HG03558 (cell line): Measurements from ENCODE around the gene RARG.
A peak's percentile ranks its signal among the peaks of the same experiment; 100 is the strongest.

Experiments
- ATAC-seq: cut with Tn5 transposase; IDR thresholded peaks from one replicate; pipeline ENCODE4 v1.9.1; 2021; ENCODE audit warnings: moderate number of reproducible peaks; ENCODE audit not compliant: unreplicated experiment; ENCODE audit errors: extremely low read depth

RARG gene

DNA sequence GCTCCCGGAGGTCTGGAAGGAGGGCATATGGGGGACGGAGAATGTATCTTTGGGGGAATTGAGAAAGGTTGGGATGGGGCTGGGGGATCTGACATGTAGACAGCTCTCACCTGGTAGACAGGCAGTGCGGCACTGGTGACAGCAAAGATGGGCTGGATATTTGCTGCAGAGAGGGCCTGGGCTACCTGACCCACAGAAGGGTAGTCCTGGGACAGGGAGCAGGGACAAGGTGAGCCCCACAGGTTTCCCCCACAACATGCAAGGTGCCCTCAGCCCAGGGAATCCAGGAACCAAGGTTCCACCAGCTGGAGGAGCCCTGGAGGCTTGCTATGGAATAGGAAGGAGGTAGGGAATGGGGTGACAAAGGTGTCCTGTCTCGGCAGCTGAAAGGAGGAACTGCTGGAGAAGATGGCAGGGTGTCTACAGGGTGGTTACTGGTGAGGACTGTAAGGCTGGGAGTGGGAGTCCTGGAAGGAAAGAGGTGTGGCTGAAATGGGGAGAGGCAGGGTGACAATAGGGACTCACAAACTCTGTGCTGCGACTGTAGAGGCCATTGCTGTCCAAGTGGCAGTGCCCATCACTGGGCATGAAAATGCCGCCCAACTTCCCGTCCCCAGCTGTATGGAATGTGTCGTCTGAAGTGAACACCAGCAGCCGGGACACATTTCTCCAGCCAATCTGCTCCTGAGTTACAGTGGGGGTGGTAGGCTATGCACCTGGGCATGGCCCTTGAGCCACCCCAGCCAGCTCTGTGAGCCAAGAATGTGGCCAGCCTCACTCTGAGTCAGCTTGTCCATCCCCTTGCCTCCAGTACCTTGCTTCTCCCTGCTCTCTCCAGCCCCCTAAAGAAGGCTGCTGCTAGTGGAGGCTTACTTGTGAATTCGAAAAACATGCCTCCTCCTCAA is 36.2 kb downstream of the RARG start:
- no peak for ATAC-seq

DNA sequence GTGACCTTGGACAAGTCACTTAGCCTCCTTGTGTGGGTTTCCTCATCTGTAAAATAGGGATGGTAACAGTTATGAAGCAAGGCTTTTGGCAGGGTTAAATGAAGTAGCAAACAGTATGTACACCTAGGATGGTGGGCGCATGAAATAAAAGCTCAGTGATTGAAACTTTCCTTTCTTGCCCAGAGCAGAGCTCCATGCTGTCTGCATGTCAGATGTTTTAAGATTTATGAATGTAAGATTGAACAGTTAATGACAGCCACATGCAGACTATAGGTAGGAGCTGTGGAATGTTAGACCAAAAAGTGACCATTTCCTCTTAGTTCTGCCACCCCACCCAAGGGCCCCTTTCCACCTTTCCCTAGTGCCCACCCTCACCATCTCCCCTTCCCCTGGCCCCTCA is 37.0 kb downstream of the RARG start:
- no peak for ATAC-seq

DNA sequence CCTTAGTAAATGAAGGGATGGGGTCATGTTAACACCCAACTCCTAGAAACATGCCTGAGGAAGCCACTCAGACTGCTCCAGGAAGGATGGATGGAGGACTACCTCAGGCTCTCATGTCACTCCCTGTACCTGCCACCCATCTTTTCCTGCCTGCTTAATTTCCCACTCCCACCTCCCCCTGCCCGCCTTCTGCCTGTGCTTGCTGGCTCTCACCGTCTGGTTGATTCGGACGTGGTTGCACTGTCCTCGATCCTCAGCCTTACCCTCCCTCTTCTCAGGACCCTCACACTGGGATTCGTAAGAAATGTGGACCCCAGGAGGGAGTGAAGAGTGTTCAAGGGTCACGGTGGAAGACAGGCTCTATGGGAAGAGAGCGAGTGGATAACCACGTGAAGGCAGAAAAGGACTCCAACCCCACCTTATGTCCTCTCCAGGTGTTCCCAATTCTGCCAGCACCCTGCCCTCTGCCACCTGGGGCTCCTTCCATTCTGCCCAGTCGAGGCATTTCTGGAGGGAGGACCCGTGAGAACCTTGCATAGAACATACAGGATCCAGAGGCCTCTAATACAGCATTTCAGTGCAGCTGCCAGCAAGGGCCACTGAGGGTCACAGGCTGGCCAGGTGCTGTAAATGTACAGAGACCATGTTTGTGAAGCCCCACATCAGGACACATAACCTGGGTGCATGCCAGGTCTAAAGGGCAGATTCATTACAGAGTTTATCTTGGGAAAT is 37.9 kb downstream of the RARG start:
- no peak for ATAC-seq

DNA sequence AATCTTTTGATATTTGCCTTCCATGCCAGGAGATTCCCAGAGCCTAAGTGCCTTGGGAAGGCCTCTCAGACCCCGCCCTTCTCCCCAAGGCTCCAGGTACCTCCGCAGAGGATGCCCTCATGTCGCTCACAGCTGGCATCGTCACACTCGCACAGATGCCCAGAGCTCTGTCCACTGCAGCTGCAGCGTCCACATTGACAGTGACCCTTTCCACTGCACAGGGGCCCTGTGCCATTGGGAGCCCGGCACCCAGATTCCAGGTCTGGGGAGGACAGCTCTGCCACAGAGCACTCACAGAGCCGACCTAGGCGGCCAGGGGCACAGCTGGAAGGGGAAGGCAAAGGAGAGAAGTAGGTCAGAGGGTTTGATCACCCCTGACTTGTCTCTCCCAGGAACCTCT is 39.0 kb downstream of the RARG start:
- no peak for ATAC-seq

DNA sequence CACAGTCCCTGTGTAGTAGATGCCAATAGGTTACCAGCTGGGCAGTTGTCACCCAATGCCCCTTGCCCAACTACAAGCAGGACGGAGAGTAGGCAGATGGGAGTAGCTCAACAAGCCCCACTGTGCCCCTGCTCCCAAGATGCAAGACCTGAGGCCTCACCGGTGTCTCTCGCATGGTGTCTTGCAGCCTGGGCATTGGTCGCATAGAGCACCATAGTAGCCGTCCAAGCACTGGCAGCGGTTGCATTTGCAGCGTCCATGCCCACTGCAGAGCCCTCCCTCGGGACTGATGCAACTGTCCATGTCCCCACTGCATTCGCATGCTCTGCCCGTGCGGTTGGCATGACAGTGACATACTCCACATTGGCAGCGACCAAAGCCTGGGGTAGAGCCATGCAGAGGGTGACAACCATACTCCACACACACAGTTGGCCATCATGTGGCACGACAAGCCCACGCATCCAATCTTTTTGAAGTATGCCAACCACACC is 39.4 kb downstream of the RARG start:
- no peak for ATAC-seq

DNA sequence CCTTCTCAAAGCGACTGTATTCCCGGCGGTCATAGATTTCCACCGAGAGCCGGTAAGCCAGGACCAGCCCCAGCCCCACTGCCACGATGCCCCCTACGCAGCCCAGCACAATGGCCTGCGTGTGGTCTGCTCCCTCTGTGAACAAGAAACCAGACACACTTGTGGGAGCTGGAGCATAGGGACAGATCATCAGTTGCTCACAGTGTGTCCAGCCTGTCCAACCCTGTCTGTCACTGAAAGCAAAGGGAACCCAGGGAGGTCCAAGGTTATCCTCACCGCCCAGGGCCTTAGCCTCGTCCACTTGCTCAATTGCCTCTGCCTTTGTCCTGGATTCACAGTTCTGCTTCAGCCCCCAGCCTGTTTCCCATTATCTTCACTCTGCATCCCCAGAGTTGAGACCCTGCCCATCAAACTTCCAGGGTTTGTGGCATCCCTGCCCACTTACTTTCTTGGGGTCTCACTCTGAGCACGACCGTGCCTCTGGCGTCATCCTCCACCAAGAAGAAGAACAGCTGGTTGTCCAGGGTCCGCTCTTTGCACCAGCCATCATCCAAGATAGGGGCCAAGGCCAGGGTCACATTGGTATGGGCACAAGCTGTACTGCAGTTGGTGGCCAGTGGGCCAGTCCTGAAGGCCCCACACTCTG is 40.0 kb downstream of the RARG start:
- ATAC-seq: no peak

DNA sequence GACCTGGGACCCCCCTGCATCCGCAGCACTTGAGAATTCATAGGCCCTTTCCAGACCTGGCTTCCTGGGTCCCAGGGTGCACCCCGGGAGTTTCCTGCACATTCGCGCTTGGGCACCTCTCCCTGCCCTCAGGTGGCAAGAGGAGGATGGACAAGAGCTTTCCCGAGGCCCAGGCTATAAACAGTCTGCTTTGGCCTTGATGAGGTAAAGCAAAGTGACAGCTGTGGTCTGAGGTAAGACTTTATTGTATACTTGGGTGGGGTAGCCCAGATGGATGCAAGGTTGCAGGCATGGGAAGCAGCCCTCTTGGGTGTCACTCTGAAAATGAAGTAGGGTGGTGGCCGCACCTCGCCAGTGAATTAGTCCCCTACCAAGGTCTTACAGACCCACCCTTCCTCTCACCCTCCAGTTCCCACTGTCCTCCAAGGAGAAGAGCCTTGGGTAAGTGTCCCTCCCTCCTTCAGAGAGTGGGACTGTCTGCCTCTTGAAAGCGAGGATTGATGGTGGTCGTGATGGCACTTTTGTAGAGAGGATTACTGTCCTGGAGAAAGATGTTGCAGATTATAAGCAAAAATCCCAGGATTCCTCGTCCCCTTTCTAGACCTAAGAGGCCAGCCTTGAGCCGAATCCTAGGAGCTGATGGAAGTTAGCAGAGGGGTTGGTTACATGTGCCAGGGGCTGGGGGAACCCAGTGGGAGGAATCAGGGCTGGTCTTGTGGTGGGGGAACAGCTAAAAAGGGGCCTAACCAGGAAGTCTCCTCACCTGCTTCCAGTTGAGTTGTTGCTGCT is 40.7 kb downstream of the RARG start:
- no peak for ATAC-seq

DNA sequence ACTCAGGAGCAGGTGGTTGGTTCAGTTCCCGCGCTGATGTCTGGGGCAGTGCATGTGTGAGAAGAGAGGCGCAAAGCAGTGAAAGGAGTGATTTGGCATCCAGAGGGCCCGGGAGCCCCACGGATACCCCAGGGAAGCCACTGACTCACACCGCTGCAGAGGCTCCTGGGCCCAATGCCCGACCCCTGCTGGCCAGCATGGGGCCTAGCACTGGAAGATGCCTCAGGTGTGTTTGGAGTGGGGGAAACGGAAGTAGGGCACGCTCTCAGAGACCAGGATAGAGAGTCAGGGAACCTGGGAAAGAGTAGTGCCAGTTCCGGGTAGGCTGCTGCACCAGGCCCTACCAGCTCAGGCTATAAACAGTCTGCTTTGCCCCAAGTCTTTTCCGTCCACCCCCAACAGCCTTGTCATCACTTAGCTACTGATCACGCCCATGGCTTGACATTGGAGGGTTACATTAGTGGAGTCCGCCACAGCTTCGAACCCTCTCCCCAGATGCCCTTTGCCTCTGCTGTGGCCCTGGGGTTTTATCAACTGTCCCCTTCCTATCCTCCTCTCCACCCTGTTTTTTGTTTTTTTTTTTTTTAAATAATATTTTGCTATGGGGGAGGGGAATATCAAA is 41.8 kb downstream of the RARG start:
- no peak for ATAC-seq

DNA sequence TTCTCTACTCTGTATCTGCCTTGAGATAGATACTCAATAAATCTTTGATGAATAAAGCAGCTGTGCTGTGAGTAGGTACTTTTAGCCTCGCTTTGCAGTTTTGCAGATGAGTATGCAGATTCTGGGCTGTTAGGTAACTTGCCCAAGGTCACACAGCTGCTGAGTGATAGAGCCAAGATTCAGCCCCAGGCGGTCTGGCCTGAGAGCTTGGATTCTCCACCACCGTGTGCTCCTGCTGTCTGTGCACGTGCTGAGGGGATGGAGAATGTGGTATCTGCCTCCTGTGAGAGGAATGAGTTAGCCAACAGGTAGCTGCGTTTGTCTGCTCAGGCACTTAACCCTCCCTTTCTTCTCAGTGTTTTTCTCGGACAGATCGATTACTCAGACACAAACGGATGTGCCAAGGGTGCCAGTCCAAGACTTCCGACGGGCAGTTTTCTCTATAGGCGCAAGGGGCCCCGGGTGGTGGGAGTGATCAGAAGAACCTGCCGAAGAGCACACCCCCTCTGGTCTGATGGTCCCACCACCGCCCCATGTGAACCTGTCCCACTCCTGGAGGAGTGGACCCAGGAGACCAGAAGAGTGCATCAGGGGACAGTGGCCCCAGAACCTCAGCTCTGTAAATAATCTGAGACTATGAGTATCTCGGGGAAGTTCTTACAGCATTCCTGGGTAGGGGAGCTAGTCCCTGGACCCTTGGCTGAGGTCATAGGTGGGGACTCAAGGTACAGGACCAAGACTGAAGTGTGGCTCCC is 44.7 kb downstream of the RARG start:
- no peak for ATAC-seq

DNA sequence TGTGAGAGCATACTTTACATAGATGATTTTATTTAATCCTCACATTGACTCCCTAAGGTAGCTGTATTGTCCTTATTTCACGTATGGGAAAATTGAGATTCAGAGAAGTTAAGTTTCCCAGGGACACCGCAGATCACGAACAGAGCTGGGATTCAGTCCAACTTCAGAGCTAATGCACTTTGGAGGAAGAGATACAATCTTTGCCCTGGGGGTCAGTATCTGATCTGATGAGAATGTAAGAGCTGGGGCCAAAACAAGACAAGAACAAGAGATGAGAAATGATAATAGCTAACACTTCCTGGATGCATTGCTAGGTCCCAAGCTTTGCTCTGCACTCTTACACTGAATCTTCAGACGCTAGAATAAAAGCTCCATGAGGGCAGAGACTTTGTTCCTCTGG is 45.3 kb downstream of the RARG start:
- ATAC-seq: no peak

DNA sequence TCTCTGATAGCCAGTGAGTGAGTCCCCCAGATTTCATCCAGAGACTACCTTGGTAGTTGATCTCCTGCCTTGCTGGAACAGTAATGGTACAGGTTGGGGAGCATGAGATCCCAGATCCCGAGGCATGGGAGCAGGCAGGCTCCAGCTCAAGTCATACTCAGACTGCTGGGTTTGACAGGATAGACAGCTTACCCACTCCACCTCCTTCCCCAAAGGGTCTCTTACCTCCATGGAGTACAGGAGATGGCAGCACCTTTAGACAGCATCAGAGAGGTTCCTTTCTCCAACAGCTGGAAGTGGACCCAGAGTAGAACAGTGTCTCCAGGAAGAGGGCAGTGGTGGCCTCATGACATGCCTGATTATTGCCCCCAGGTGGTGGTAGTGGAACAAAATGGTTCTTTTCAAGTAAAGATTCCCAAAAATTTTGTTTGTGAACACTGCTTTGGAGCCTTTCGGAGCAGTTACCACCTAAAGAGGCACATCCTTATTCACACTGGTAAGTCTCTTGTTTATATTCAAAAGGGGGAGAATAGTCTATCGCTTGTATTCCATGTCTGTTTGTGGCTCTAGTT is 46.3 kb downstream of the RARG start:
- no peak for ATAC-seq

DNA sequence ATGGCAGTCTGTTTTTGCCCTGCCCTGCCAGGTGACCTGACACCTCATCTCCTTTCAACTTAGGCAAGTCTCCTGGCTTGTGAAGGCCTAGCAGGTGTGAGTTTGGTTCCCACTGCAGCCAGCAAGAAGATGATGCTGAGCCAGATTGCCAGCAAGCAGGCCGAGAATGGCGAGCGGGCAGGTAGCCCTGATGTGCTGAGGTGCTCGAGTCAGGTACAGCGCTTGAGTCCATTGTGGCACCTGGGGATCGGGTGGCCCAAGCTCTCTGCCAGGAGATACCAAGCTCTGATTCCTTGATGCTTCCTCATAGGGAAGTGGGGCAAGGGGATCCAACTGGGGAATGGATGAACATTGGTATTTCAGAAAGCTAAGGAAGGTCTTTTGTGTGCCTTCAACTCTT is 47.2 kb downstream of the RARG start:
- no peak for ATAC-seq

DNA sequence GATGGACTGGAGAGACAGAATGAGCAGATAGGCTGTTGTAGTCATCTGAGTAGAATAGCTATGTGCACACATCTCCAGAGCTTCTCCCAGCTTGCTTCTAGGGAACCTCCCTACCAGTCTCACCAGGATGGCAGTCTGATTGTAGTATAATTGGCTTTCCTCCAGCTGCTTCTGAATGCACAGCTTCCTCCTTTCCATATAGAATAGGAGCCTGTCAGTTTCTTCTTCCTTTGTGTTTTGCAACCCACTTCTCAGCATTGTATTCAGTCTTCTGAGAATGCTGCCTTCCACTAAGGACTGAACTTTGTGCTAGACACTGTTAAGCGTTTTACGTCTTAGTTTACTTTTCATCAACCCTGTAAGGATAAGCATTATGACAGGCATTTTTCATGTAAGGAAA is 49.1 kb downstream of the RARG start:
- ATAC-seq: no peak

DNA sequence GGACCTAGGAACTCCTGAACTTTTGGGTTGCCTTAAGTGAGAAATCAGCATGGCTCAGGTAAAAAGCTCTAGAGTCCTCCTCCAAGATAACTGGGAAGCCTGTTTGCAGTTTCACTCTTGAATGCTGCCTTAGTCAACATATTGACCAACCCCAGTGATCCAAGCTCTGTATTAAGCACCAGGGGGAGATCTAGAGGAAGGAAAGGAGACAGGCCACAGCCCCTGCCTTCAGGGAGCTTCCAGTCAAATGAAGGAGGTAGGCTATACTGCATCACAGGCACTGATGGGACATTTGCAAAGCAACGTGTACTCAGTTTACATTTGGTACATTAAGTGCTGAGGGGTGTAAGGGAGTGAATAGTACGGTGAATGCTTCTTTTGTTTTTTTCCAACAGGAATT is 50.1 kb downstream of the RARG start:
- no peak for ATAC-seq

DNA sequence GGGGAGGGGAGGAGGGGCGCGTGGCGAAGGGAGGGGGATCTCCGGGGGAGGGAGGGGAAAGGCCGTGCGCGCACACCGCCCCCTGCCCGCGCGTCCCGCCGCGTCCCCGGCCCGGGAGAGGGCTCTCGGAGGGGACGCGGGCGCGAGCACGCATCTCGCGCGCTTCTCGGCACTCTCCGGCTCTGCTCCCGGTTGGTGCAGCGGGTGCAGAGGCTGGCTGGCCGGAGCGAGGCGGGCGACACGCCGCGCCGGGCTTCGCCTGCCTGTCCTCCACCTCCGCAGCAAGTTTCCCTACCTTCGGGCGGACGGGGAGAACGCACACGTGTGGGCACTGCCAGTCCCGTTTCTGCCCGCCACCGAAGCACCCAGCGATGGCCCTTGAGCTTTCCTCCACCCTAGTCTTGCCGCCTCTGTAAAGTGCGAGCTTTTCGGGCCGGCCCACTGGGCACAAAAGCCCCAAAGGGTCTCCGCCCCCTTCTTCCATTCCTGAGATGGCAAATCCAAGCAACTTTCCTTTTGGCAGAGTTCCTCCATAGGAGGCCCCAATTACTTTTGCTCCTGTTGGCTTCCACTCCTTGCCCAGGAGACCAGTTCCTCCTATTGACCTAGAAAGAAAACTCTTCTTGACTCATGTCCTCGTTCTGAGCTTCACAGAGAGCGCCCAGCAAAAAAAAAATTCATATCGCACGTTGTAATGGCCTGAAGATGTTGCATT is 50.9 kb downstream of the RARG start:
- ATAC-seq: peak; percentile 23

DNA sequence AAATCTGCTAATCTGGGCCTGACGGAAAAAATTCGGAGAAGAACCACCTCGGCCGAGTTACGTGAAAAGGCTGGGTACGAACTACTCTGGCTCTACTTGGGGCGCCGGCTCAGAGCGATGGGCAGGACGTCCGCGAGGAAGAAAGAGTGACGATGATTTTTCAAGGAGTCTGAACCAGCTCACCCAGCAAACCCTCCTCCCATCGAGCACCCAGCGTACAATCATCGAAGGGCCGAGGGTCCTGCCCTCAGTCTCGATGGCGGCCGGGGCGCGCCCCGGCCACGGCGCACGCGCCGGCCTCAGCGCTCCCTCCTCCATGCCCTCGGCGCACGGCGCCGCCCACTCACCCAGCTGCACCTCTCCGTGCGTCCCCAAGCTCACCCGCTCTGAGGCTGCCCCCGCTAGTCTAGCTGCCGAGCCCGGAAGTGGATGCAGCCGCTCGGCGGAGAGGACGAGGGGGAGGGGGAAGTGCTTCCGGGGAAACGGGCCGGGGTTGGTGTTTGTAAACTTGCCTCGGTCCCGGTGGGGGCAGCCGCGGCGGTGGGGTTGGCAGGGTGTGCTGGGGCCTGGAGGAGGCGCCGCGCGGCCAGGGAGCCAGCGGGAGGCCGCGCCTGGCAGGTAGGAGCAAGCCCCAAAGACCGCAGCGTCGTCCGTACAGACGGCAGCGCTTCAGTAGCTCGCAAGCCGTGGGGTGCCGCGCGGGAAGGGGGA is 51.6 kb downstream of the RARG start, which contains the start of the genes CSAD and ZNF740:
Gene CSAD, minus strand, starts transcription at position 706 of the 711 bp plus-strand sequence. CDS start 7,455 bp downstream, outside the sequence.
Gene ZNF740, plus strand, starts transcription at position 503 of the 711 bp plus-strand sequence. CDS start 1,262 bp downstream, outside the sequence.
- peak; percentile 65 for ATAC-seq

DNA sequence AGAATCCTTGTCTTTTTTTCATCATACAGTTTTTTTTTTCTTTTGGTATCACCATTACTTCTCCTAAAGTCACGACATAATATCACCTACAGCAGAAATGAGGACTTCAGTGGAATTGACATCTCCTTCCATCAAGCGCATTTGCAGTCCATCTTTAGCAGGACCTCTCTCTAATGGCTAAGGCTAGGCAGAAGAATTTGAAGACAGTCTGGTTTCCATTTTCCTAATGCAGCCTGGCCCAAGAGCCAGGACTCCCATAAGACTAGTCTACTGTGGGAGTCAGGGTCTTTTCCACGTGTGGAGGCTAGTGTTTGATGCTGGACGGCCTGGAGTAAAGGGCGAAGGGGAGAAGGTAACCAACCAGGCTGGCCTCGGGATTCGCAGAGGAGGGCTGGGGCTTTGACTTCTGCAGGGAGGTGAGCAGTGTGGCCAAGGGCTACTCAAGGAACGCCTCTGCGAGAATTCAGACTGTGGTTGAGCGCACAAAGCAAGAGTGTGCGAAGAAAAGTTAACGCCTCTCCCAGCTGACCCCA is 52.3 kb downstream of the RARG start:
- ATAC-seq: peak; percentile 5
